SK-N-SH (cell line): ENCODE measurements around the gene EWSR1. TPM values are rescaled to one million over a fixed set of nuclear protein-coding genes. Genes with fewer than 3 reads are reported as not detected.

ENCODE experiments used
- CTCF ChIA-PET: fragments of 300-600, 350-600 bp; formaldehyde crosslinking; extraction: SDS; loops from one replicate; lab custom pipeline; 2021; lab: Yijun Ruan, JAX
- POLR2A ChIA-PET: fragments of 350-600 bp; sonication (Branson Sonifier 250); formaldehyde crosslinking; extraction: SDS; loops from one replicate; lab custom pipeline; 2020; ENCODE audit warnings: antibody characterized with exemption, inconsistent platforms; lab: Yijun Ruan, JAX
- DNase-seq: peaks from one replicate; pipeline ENCODE4 v3.0.0; 2012
- H2AFZ ChIP-seq: fragments of 200-600 bp; sonication (generic); 2 replicates; pipeline ENCODE4 v1.8.1; 2016; ENCODE audit warnings: antibody characterized with exemption, mild to moderate bottlenecking, low read depth
- H3F3A ChIP-seq: fragments of 200-600 bp; sonication (generic); replicated peaks from 2 replicates; pipeline ENCODE3; 2016; ENCODE audit warnings: antibody characterized with exemption, mild to moderate bottlenecking; ENCODE audit not compliant: insufficient read depth
- H3K27ac ChIP-seq, 2 experiments: fragments of 200-500 bp in 1 of 2; fragments of 200-600 bp in 1 of 2; sonication (Bioruptor generic) in 1 of 2; sonication (generic), shearing (Covaris generic) in 1 of 2; 2 replicates each; pipeline versions ENCODE4 v1.5.1 to v1.6.1; 2014 to 2016; ENCODE audit warnings: low read depth in 2 of 2, inconsistent platforms in 1 of 2, low read length in 1 of 2, mild to moderate bottlenecking in 1 of 2, mixed read lengths in 1 of 2
- H3K27me3 ChIP-seq: fragments of 200-600 bp; sonication (generic), shearing (Covaris generic); 2 replicates; pipeline ENCODE4 v1.6.1; 2016; ENCODE audit warnings: mixed run types; ENCODE audit not compliant: insufficient read depth
- H3K36me3 ChIP-seq, 2 experiments: fragments of 200-500 bp in 1 of 2; fragments of 200-600 bp in 1 of 2; sonication (Bioruptor generic) in 1 of 2; sonication (generic) in 1 of 2; replicated peaks in 1 of 2; 2 replicates each; pipeline versions ENCODE3 to v1.5.1; 2014 to 2016; ENCODE audit warnings: low read length in 1 of 2, mild to moderate bottlenecking in 1 of 2; ENCODE audit not compliant: insufficient read depth in 2 of 2, control insufficient read depth in 1 of 2
- H3K4me1 ChIP-seq, 2 experiments: fragments of 200-500 bp in 1 of 2; fragments of 200-600 bp in 1 of 2; sonication (Bioruptor generic) in 1 of 2; sonication (generic), shearing (Covaris generic) in 1 of 2; 2 replicates each; pipeline versions ENCODE4 v1.5.1 to v1.6.1; 2014 to 2016; ENCODE audit warnings: low read depth in 1 of 2, low read length in 1 of 2, mixed run types in 1 of 2; ENCODE audit not compliant: insufficient read depth in 2 of 2, control insufficient read depth in 1 of 2
- H3K4me2 ChIP-seq: fragments of 200-600 bp; sonication (generic), shearing (Covaris generic); 2 replicates; pipeline ENCODE4 v1.6.1; 2017; ENCODE audit warnings: mixed run types
- H3K4me3 ChIP-seq, 2 experiments: fragments of 200-500 bp in 1 of 2; fragments of 200-600 bp in 1 of 2; sonication (Bioruptor generic) in 1 of 2; sonication (generic), shearing (Covaris generic) in 1 of 2; 2 replicates each; pipeline versions ENCODE4 v1.5.1 to v1.8.1; 2014 to 2016; ENCODE audit warnings: low read depth in 2 of 2, inconsistent platforms in 1 of 2, low read length in 1 of 2, mild to moderate bottlenecking in 1 of 2, mixed read lengths in 1 of 2, moderate library complexity in 1 of 2
- H3K79me2 ChIP-seq: fragments of 200-600 bp; sonication (generic); 2 replicates; pipeline ENCODE4 v1.8.1; 2017; ENCODE audit warnings: mild to moderate bottlenecking; ENCODE audit not compliant: insufficient read depth
- H3K9ac ChIP-seq: fragments of 200-600 bp; sonication (generic); 2 replicates; pipeline ENCODE4 v1.6.1; 2017; ENCODE audit warnings: mixed run types
- H3K9me2 ChIP-seq: fragments of 200-600 bp; sonication (generic); 2 replicates; pipeline ENCODE4 v1.6.1; 2017; ENCODE audit warnings: mixed run types
- H3K9me3 ChIP-seq: fragments of 200-600 bp; sonication (generic); 2 replicates; pipeline ENCODE4 v1.6.1; 2017; ENCODE audit warnings: mixed run types, mild to moderate bottlenecking, moderate library complexity
- H4K20me1 ChIP-seq: fragments of 200-600 bp; sonication (generic); 2 replicates; pipeline ENCODE4 v1.6.1; 2017; ENCODE audit warnings: mild to moderate bottlenecking, mixed run types; ENCODE audit not compliant: insufficient read depth
- EZH2phosphoT487 ChIP-seq: fragments of 200-600 bp; sonication (generic); IDR thresholded peaks from 2 replicates; pipeline ENCODE4 v1.6.1; 2017; ENCODE audit warnings: low read depth, mixed run types, mild to moderate bottlenecking, antibody characterized with exemption, moderate library complexity, borderline replicate concordance
- FOXM1 ChIP-seq: IDR thresholded peaks from 2 replicates; pipeline ENCODE4 v1.4.0; 2012; ENCODE audit warnings: low read depth, mild to moderate bottlenecking
- GABPA ChIP-seq: IDR thresholded peaks from 2 replicates; pipeline ENCODE4 v1.4.0; 2012; ENCODE audit warnings: low read depth, mild to moderate bottlenecking
- GATA2 ChIP-seq: sonication (generic); formaldehyde crosslinking; IDR thresholded peaks from 2 replicates; pipeline ENCODE4 v1.5.0; 2020; ENCODE audit warnings: mild to moderate bottlenecking, missing genetic modification reagents
- IRF3 ChIP-seq: fragments of 150-350 bp; IDR thresholded peaks from 2 replicates; pipeline ENCODE4 v1.6.1; 2016; ENCODE audit warnings: mild to moderate bottlenecking, low read depth, low read length
- MEF2A ChIP-seq: IDR thresholded peaks from 2 replicates; pipeline ENCODE4 v1.4.0; 2012; ENCODE audit warnings: low read depth, borderline replicate concordance
- NRF1 ChIP-seq: IDR thresholded peaks from 2 replicates; pipeline ENCODE4 v1.6.1; 2012; ENCODE audit warnings: low read depth, mild to moderate bottlenecking, low read length
- POLR2AphosphoS5 ChIP-seq: IDR thresholded peaks from 2 replicates; pipeline ENCODE4 v1.6.1; 2012; ENCODE audit warnings: low read depth, low read length
- REST ChIP-seq: IDR thresholded peaks from 2 replicates; pipeline ENCODE4 v1.6.1; 2012; ENCODE audit warnings: mild to moderate bottlenecking, low read depth, low read length, moderate library complexity
- TAF1 ChIP-seq: IDR thresholded peaks from 2 replicates; pipeline ENCODE4 v1.6.1; 2012; ENCODE audit warnings: low read depth, mild to moderate bottlenecking, low read length, moderate library complexity, borderline replicate concordance
- USF1 ChIP-seq: IDR thresholded peaks from 2 replicates; pipeline ENCODE4 v1.4.0; 2012; ENCODE audit warnings: low read depth, borderline replicate concordance
- YY1 ChIP-seq: IDR thresholded peaks from 2 replicates; pipeline ENCODE4 v1.4.0; 2012; ENCODE audit warnings: low read depth, mild to moderate bottlenecking
- WGBS: methylation state at CpG from one replicate; pipeline ENCODE4 v1.1.6; 2017; ENCODE audit warnings: low lambda C conversion rate; 5-methylcytosine and 5-hydroxymethylcytosine counted together
- polyA plus RNA-seq, 3 experiments: library from polyadenylated mRNA; depleted of rRNA; stranded (reverse); fragments of >200 nt; gene quantifications; 2 replicates each; pipeline ENCODE4 v1.2.3, GENCODE V29; 2012

Gene EWSR1
- polyA plus RNA-seq, 1 of the 3 experiments (the other 2 are of a cell fraction): 173 TPM

GRCh38 chr22:29338398-29338797 is 70.3 kb downstream of the EWSR1 start:
- no peak overlapping the region for H2AFZ ChIP-seq
- ChIA-PET POLR2A (no interaction called here), CTCF (interaction anchor here (1.0 to 1.3 kb wide), 2 partner anchors 11 to 18 kb away, joined by 3 read pairs; no protein-coding TSS in a partner anchor)
- H3K9ac ChIP-seq: no peak overlapping the region
- peaks cover 3% of the 10 kb centered on the region for H3F3A ChIP-seq
- H3K9me2 ChIP-seq: no peaks in the 10 kb centered on the region
- no peak for TF ChIP-seq NRF1
- no peak for TF ChIP-seq GABPA
- TF ChIP-seq REST: no peak
- no peak for TF ChIP-seq IRF3
- no peak for TF ChIP-seq YY1
- TF ChIP-seq EZH2phosphoT487: no peak
- no peak for TF ChIP-seq POLR2AphosphoS5
- TF ChIP-seq MEF2A: no peak
- no peak for TF ChIP-seq GATA2 (CRISPR knock-in tag)
- TF ChIP-seq TAF1: no peak
- TF ChIP-seq USF1: no peak
- no peak for TF ChIP-seq FOXM1
- H4K20me1 ChIP-seq: no peaks in the 10 kb centered on the region
- no peak overlapping the region for H3K4me3 ChIP-seq
- no peaks in the 10 kb centered on the region for H3K79me2 ChIP-seq
- H3K36me3 ChIP-seq: peaks cover 8 to 72% of the 10 kb centered on the region in 2 experiments
- peaks cover 5 to 25% of the 10 kb centered on the region in 2 experiments for H3K4me1 ChIP-seq
- DNase-seq: no peak
- no peak overlapping the region for H3K27ac ChIP-seq
- no peaks in the 10 kb centered on the region for H3K27me3 ChIP-seq
- H3K4me2 ChIP-seq: no peak overlapping the region
- WGBS: 100% methylated on average over 6 of the region's 6 CpGs
- H3K9me3 ChIP-seq: no peaks in the 10 kb centered on the region
